PC-9 (cell line): ENCODE data around the gene PDE10A.

ENCODE experiments used
- CTCF ChIP-seq: fragments of 200-600 bp; sonication (generic); conservative IDR thresholded peaks from 2 replicates; pipeline ENCODE4 v1.6.1; 2017; ENCODE audit warnings: mixed run types, antibody characterized with exemption, mild to moderate bottlenecking, moderate library complexity
- EZH2 ChIP-seq: fragments of 200-600 bp; sonication (generic); IDR thresholded peaks from 2 replicates; pipeline ENCODE4 v1.8.0; 2017; ENCODE audit warnings: antibody characterized with exemption, low read depth

- TF ChIP-seq EZH2 (no peak), CTCF (no peak)
Measured at GRCh38 chr6:165543781-165544180, 119.3 kb downstream of the PDE10A start.
